ENCODE measurements around the gene DFFB.
"Not testable (repeated sequence)": the region's sequence is repeated elsewhere in the genome, so short reads cannot be mapped to it uniquely, and the experiment has no call there.

The DFFB gene

GRCh38 chr1:3910857-3911845, 53.9 kb downstream of the DFFB start:
- DNase-seq = peak; percentile 86

- DNase-seq = no peak
These were observed 54.9 kb downstream of the DFFB start for GRCh38 chr1:3911981-3912808.

GRCh38 chr1:3912809-3913685, 55.8 kb downstream of the DFFB start:
- no peak for DNase-seq

GRCh38 chr1:3914331-3914851, 57.1 kb downstream of the DFFB start:
- no peak for DNase-seq

GRCh38 chr1:3914911-3915310, 57.6 kb downstream of the DFFB start:
- DNase-seq = no peak

- no peak for DNase-seq
These were observed 58.4 kb downstream of the DFFB start for GRCh38 chr1:3915551-3916121.

- no peak for DNase-seq
These were observed 60.5 kb downstream of the DFFB start for GRCh38 chr1:3917761-3918160.

- DNase-seq = not testable (repeated sequence)
These were observed 61.1 kb downstream of the DFFB start for GRCh38 chr1:3918359-3918758.

- DNase-seq = peak; percentile 59
These were observed 61.8 kb downstream of the DFFB start for GRCh38 chr1:3918966-3919611.

GRCh38 chr1:3919706-3920105, 62.4 kb downstream of the DFFB start:
- DNase-seq = no peak

GRCh38 chr1:3921765-3922164, 64.5 kb downstream of the DFFB start:
- no peak for DNase-seq

GRCh38 chr1:3922201-3922725, 65.0 kb downstream of the DFFB start:
- DNase-seq = no peak

GRCh38 chr1:3922851-3923250, 65.6 kb downstream of the DFFB start:
- peak; percentile 7 for DNase-seq

GRCh38 chr1:3923378-3924185, 66.3 kb downstream of the DFFB start:
- DNase-seq = no peak

- DNase-seq = peak; percentile 54
These were observed 67.0 kb downstream of the DFFB start for GRCh38 chr1:3924186-3924824.

- DNase-seq = peak; percentile 89
These were observed 67.5 kb downstream of the DFFB start for GRCh38 chr1:3924825-3925220.

GRCh38 chr1:3925256-3925655, 68.0 kb downstream of the DFFB start:
- no peak for DNase-seq

- DNase-seq = no peak
These were observed 68.5 kb downstream of the DFFB start for GRCh38 chr1:3925762-3926161.

GRCh38 chr1:3926956-3927355, 69.7 kb downstream of the DFFB start:
- DNase-seq = no peak

- DNase-seq = peak; percentile 63
These were observed 71.3 kb downstream of the DFFB start for GRCh38 chr1:3928586-3928985.

Measured in NCI-H69 (cell line).